Stimulated activated CD4-positive, alpha-beta T cell treated with anti-CD3 and anti-CD28 coated beads, TNF-alpha, amount 100 ng/mL, for 1 hour (primary cell): ENCODE data around the gene SGPP1.
"Not testable (repeated sequence)": the region's sequence is repeated elsewhere in the genome, so short reads cannot be mapped to it uniquely, and the experiment has no call there.

Experiments used
- DNase-seq, 3 donors: peaks; one replicate each; pipeline ENCODE4 v3.0.0-alpha.2; 2020; ENCODE audit warnings: low read depth in 3 of 3, low spot score in 1 of 3

SGPP1 gene

DNA sequence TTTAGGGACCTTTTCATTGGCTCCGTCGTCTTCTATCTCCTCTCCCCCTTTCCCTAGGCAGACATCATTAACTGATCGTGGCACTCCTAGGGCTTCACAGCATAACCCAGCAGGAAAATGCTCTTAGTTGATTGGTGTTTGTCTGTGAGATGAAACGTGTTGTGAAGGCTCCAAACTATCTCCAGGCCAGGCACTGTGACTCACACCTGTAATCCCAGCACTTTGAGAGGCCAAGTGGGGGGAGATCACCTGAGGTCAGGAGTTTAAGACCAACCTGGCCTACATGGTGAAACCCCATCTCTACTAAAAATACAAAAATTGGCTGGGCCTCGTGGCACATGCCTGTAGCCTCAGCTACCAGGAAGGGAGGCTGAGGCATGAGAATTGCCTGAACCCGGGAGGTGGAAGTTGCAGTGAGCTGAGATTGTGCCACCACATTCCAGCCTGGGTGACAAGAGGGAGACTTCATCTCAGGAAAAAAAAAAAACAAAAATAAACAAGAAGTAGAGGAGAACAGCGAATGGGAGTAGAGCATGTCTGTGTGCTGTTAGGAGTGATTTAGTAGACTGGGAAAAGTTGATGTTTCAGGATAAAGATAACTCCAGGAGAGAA is 53.9 kb downstream of the SGPP1 start:
- DNase-seq = no peak

DNA sequence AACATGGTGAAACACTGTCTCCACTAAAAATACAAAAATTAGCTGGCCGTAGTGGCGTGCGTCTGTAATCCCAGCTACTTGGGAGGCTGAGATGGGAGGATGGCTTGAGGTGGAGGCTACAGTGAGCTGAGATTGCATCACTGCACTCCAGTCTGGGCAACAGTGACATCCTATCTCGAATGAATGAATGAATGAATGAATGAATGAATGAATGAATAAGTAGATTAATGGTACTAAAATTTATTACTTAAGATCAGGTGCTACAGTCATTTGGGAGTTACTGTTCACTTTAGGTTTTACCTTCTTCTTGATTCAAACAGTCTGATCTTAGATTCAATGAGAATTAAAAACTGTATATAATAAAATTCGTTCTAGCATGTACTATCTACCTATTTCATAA is 54.6 kb downstream of the SGPP1 start:
- DNase-seq = no peak

DNA sequence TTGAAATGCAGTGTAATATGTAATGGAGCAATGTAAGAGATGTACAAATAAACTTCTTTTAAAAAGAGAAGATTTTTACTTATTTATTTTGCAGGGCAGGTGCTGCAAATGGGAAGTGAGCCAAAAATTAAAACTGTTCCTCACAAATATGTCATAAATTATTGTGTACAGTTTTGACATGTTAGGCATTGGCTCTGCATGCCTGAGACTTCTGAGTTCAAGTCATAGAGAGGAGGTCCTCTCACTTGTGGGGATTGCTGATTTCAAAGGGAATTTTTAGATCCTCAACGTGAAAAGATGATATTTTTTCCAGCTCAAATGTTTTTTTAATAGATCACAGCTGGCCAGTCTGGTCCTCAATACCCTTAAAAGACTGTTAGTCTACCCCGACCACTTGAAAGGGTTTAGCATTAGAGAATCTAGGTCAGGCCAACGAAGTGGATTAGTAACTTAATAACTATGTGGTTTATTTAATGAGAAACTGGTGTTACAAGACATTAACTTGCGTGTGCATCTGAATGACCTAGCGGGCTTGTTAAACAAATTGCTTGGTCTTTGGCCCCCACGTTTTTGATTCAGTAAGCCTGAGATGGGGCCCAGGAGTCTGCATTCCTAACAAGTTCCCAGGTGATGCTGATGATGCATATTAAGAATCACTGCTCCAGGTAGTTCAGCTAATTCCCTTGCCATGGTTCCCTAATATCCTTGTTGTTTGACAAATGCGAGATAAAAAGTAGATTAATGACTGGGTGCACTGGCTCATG is 55.3 kb downstream of the SGPP1 start:
- no peak for DNase-seq

DNA sequence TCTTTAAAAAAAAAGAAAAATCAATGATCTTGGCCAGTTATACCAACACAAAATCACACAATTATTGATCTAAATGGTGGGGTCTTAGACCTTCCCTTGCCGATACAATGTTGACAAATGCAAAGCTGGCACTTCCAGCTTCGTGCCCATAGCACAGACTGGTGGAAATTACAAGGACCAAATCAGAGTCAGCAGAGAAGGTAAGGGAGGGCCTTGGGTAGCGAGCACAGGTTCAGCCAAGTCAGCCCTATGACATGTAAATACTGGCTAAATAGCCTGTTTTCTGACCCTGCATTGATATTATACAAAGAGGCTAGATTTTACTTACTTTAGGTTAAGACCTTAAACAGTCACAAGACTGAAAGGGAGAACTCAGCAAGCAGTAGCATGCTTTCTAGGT is 55.9 kb downstream of the SGPP1 start:
- DNase-seq = no peak

DNA sequence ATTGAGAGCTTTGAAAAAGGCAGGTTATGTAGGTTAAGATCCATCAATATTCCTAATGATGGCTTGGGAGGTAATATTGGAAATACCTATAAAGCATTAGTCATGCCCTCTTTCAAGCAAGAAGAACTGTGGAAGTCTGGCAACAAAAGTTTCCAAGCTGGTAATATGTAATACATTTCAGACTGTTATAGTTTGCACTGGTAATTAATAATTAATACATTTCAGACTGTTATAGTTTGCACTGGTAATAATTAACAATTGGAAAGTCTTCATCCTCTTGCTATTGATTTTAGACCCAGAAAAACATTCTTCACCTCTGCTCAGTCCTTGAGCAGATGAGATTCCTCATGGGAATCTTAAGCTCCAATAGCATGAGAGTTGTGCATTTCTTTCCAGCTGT is 57.2 kb downstream of the SGPP1 start:
- DNase-seq = no peak

DNA sequence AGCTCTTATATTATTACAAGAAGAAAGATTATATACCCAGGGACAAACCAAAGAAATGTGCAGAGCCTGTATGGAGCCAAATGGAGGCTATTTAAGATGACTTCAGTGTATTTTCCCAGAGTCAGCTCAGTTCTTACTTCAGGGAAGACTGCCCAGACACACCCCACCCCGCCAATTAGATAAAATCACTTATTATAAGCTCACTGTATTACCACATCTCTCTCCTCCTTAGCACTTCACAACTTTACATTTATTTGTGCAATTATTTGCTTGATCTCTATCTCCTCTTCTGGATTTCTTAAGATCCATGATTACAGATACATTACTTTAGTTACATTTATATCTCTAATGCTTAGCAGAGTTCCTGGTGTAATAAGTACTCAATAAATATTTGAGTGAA is 61.5 kb downstream of the SGPP1 start:
- no peak for DNase-seq

DNA sequence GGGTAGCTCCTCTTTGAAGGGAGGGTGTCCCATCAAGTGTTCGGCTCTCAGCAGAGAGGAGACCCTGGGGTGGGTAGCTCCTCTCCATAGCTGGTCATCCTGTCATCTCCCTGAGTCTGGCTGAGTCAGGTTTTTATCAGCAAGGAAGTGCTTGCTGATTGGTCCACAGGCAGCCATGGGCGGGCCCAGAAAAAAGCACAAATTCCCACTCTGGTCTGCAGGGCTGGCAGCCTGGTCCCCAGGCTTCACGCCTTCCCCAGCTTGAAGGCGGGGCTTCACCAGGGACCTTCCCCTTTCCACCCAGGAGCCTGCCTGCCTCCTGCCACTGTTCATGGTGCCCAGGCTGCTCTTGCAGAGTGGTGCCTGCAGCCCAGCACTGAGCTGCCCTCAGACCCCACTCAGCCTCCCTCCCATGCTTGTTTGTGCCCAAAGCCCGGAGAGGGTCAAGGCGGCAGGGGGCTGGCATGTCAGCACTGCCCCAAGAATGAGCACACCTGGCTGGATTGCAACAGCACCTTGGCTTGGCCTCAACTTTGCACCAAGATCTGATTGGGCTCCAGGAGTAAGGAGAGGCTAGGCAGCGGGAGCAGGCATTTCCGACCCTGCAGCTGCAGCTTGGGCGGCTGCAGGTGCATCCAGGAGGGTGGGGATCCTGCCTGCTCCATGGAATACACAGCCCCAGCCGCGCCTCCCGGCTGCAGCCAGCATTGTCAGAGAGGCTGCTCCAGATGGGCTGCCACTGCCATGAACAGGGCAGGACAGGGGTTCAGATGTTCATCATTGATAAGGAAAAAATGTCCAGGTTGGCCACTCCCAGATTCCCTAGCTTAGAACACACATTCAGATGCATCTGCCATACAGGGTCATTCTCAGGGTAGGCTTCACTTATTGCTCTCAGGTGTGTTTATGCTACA is 64.2 kb downstream of the SGPP1 start:
- no peak for DNase-seq

DNA sequence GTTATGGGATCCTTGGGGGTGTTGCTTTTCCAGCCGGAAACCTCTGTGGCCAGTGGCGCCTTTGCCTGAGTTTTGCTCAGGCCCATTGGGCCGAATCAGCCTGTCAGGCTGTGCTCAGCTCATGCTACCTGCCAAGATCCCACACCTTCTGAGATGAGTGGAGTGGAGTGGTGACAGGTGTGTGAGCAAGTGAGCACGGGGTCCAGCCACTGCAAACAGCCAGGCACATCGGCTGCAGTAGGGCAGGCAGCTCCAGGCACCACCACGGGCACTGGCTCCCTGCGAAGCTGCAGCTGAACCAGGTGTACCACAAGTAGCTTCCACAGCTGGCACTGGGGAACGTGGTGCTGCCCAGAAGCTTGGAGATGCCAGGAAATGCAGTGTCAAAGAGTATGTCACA is 65.1 kb downstream of the SGPP1 start:
- DNase-seq = no peak

DNA sequence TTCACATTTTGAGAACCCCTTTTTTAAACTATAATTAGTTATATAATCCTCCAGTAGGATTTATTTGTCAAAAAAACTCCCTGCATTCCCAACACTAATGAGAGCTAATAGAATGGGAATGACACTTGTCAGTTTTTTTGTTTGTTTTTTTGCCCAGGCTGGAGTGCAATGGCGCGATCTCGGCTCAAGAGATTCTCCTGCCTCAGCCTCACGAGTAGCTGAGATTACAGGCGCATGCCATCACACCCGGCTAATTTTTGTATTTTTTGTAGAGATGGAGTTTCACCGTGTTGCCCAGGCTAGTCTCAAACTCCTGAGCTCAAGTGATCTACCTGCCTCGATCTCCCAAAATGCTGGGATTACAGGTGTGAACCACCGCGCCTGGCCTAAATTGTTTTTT is 66.0 kb downstream of the SGPP1 start:
- not testable (repeated sequence) for DNase-seq

DNA sequence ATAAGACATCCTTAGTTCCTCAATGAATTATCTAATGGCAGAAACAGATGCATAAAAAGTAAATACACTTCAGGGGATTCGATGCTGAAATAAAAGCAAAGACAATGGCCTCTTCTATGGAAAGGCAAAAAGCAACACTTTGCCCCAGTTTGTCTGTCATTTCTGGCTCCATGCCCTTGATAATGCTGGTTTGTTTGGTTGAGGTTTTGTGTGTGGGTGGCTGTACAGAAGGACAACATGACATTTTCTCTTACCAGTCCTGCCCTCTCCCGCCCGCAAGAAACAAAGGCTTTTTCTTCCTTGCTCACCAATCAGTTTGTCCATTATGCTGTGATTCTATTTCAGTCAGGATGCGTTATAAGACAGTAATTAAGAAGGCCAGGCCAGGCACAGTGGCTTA is 68.1 kb downstream of the SGPP1 start:
- DNase-seq = no peak

DNA sequence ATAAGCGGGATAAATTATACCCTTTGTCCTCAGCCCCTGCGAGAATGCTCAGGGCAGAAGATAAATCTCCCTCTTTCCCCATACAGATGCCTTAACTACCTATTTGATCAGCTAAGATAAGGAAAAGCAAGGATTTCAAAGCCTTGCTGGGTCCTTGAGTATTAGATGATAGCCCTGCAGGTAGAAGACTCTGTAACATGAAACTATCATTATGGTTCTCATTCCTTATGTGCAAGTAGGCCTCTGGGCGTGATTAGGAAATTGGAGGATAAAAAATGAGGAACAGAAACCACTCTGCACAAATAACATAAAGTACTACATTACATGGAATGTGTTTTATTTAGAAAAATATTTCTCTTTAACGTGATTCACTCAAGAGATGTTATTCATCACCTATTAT is 71.7 kb downstream of the SGPP1 start:
- no peak for DNase-seq

DNA sequence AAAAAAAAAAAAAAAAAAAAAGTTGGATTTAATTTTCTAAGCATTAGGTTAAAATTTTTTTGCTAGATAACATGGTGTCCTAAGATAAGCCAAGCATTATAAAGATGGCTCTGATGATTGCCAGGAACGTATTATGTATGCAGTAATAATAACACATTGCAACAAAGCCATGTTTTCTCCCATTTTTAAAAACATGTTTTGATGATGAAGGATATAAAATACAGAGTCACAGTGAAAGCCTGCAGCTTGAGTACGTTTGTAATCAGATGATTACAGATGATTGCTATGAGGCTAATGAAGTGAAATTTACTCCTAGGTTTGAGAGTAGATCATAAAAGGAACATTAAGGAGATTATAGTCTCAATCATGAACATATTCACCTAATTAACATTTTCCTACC is 72.9 kb downstream of the SGPP1 start:
- DNase-seq = no peak

DNA sequence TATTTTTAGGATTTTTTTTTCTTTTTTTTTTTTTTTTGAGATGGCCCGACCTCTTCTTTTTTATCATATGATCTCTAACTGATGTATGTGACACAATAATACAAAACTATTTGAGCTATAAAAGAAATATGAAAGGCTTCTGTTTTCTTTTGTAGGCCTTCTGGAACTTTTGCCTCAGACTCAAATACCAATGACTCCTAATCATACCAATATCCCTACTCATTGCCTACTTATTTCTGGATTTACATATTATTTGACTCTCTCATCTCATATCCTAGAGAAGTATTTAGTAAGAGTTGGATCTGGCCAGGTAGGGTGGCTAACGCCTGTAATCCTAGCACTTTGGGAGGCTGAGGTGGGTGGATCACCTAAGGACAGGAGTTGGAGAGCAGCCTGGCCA is 73.5 kb downstream of the SGPP1 start:
- no peak for DNase-seq

DNA sequence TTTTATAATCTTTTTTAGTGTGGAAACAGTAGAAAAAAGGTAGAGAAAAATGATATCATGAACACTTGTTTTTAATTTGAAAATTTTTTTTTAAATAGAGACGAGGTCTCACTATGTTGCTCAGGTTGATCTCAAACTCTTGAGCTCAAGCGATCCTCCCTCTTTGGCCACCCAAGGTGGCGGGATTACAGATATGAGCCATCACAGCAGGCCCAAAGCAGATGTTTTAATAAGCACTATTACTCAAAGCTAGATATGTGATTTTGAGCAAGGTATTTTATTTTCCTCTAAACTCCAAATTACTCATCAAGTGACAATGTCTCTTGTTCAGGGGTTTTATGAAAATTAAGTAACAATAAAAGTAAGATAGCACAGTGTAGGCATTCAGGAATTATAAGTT is 75.5 kb downstream of the SGPP1 start:
- DNase-seq = no peak

DNA sequence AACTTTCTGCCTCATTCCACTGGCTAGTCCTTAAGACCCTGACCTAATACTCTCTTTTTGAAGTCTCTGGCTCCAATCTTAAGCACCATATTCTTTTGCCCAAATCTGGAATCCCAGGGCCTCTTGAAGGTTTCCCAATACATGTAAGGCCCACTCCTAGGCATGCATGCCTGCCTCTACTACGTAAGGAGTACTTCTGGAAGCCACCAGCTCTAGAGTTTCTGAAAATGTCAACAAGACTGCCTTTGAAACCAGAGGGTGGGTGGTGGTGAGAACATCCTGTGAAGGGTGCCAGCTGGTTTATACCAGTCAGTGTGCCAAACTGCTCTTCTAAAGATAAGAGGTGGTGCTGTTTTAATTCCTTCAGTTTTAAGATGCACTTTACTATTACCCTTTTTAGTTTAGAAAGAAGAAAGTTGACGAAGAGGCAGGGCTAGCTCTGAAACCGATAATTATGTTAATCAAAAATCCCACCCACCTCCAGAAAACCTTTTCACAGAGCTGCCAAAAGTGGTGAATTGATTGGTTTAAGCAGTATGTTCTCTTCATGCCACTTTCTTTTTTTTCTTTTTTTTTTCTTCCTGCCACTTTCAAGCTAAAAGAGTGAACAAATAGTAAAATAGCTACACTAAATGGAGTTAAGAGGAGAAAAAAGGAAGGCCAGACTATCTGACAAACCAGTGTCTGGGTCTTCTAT is 77.5 kb downstream of the SGPP1 start:
- DNase-seq = peak in 2 of 3 donors; percentile 8 to 19

DNA sequence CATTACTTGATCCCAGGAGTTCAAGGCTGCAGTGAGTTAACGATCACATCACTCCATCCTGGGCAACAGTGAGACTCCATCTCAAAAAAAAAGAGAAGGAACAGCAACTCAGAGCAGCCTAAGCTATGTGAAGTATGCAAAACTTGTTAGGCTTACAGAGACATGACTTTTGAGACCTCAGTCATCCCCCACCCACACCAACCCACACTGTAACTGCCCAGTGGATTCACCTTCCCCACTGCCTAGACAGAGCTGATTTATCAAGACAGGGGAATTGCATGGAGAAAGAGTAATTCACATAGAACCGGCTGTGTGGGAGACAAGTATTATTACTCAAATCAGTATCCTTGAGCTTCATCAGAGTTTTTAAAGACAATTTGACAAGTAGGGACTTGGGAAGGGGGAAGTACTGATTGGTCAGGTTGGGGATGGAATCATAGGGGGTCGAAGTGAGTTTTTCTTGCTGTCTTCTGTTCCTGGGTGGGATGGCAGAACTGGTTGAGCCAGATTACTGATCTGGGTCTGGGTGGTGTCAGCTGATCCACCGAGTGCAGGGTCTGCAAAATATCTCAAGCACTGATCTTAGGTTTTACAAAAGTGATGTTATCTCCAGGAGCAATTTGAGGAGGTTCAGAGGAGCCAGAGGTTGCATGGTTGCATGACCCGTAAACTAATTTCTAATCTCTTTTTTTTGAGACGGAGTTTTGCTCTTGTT is 80.0 kb downstream of the SGPP1 start:
- DNase-seq = no peak

DNA sequence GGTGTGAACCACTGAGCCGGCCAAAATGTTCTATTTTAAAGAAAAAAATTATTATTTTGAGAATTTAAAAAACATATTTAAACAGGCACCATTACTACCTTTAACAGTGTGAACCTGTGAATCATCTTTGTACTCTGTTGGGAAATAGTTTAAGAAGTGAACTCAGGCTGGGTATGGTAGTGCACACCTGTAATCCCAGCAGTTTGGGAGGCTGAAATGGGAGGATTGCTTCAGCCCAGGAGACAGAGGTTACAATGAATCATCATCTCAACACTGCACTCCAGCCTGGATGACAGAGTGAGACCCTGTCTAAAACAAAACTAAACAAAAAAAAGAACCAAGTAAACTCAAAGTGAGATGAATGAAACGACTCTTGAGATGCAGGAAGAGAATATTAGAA is 83.1 kb downstream of the SGPP1 start:
- no peak for DNase-seq

DNA sequence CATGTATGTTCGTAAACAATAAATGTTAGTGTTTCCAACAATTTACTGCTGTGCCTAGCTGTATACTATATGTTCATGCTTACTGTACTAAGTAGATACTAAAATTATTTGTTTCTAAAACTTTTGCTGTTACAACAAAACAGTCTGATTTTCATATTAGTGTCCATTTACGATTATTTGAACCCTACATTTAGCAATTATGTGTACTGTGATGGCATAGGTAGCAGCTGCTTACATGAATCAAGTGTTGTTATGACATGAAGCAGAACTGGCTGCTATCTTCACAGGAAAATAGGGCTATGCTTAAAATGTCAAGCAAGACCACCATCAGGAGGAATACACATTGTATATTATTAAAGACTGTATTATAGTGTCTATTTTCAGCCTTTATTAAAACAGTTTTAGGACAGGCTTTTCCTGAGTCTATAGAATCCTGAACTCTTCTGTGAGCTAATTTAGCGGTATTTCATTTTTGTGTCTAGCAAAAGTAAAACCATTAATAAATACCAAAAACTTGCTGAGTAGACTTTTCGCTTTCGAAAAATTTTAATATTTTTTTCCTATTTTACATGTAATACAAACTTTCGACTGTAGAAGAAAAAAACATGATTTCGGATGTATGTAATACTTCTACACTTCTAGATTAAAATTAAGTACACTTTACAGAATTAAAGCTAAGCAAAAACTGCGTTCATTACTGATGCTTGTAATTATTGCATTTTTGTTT is 85.0 kb downstream of the SGPP1 start:
- DNase-seq = no peak

DNA sequence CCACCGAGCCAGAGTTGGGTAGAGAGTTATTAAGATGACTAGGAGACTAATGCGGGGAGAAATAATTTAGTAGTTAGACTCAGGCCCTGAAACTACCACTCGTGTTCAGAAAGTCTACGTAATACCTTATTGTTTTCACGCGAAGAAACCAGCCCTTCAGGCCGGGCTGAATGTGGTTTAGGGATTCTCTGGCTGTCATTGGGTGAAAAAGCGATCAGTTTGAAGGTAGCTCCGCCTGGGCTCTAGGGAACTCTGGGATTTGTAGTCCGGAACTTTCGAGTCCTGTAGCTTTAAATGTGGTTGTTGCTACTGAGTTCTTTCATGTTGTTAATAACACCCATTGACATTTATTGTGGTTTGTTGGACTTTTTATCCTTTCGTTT is 85.6 kb downstream of the SGPP1 start:
- peak; percentile 43 to 61 (median 57) for DNase-seq
